Stomach (tissue), 4 donors: ENCODE data around the gene S1PR1.

ENCODE experiments used
- EP300 ChIP-seq: sonication (generic); formaldehyde crosslinking; IDR thresholded peaks from one replicate; pipeline ENCODE4 v1.6.1; 2017; ENCODE audit warnings: antibody characterized with exemption
- POLR2A ChIP-seq, 4 donors: fragments of 450-650 bp; IDR thresholded peaks; one replicate each; pipeline ENCODE4 v1.6.1; 2016; ENCODE audit warnings: antibody characterized with exemption in 4 of 4, control low read depth in 2 of 4, mild to moderate bottlenecking in 1 of 4, moderate library complexity in 1 of 4
- POLR2AphosphoS5 ChIP-seq, 3 donors: sonication (generic); formaldehyde crosslinking; IDR thresholded peaks; one replicate each; pipeline ENCODE4 v1.6.1; 2016; ENCODE audit warnings: antibody characterized with exemption in 3 of 3
- TF ChIP-seq, protein P1 (sequence below), 7 experiments: fragments of 450-650 bp in 4 of 7; fragments of 200-600 bp in 3 of 7; sonication (generic) in 3 of 7; IDR thresholded peaks; one replicate each; pipeline ENCODE4 v1.5.1; 2016 to 2019; ENCODE audit warnings: antibody characterized with exemption in 7 of 7, control low read depth in 2 of 7, mild to moderate bottlenecking in 1 of 7

DNA sequence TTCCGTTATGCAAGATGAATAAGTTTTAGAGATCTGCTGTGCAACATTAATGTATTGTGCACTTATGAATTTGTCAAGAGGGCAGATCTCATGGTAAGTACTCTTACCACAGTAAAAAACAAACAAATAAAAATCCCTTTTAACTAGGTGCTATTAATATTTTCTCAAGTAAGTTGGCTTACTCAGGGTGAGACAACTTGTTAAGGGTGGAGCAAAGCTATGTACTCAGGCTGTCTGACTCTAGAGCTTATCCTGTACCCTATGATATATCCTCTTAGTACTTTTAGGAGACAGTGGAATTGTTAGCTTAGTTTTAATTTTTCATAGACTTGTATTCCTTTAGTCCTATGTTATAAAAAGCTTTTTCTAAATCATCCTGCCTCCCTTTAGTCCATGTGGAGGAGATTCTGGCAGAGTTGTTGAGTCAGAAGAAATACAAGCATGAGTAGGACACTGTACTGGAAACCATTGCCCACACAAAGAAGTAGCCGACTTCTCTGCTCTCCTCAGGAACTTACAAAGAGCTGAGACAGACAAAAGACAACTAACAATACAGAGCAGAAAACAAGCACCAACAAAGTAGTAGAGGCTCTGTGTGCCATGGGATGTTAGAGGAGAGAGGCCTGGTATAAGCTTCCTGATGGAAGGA lies 49.2 kb downstream of the S1PR1 start:
- TF ChIP-seq, protein P1, sequence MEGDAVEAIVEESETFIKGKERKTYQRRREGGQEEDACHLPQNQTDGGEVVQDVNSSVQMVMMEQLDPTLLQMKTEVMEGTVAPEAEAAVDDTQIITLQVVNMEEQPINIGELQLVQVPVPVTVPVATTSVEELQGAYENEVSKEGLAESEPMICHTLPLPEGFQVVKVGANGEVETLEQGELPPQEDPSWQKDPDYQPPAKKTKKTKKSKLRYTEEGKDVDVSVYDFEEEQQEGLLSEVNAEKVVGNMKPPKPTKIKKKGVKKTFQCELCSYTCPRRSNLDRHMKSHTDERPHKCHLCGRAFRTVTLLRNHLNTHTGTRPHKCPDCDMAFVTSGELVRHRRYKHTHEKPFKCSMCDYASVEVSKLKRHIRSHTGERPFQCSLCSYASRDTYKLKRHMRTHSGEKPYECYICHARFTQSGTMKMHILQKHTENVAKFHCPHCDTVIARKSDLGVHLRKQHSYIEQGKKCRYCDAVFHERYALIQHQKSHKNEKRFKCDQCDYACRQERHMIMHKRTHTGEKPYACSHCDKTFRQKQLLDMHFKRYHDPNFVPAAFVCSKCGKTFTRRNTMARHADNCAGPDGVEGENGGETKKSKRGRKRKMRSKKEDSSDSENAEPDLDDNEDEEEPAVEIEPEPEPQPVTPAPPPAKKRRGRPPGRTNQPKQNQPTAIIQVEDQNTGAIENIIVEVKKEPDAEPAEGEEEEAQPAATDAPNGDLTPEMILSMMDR (IDR thresholded peaks at IDR 0.05), result no peak
- TF ChIP-seq POLR2A (IDR thresholded peaks at IDR 0.05) (no peak), POLR2AphosphoS5 (IDR thresholded peaks at IDR 0.05) (no peak), EP300 (no peak)
